ENCODE results near the gene HS6ST3. TPM values are rescaled to one million over a fixed set of nuclear protein-coding genes. Genes with fewer than 3 reads are reported as not detected.

HS6ST3 gene
- total and polyA plus RNA-seq, 2 donors (not counting 1 experiment from before 2014, with no cell fraction given), result not detected

GRCh38 chr13:96053003-96053703 is 36.8 kb upstream of the HS6ST3 start, which contains the start of gene UGGT2:
UGGT2 (minus strand) TSS chr13:96053401; CDS start chr13:96053312, 89 bp downstream.
- Histone ChIP-seq H3K4me3 (replicated peaks in 1 of 4; ENCODE audit: control extremely low read depth in 1 of 4, insufficient read depth in 1 of 4, low read depth in 3 of 4, low read length in 4 of 4) (peak within 1 kb of the TSS; percentile 89 to 99 (median 98)), H3K9ac (ENCODE audit: insufficient read depth, low read length) (peak within 1 kb of the TSS; percentile 98), H3K4me1 (ENCODE audit: control insufficient read depth, extremely low read depth, insufficient read depth, low read length) (no peaks in the 10 kb centered on the region), H2AFZ (ENCODE audit: low read length) (peak within 1 kb of the TSS; percentile 99), H3K27me3 (ENCODE audit: control insufficient read depth, insufficient read depth, low read length) (no peaks in the 10 kb centered on the region), H3K79me2 (ENCODE audit: control insufficient read depth, insufficient read depth, low read length) (peaks cover 22% of the 10 kb centered on the region), H3K4me2 (ENCODE audit: extremely low read depth, insufficient read depth, low read length) (peak within 1 kb of the TSS; percentile 93), H3K9me3 (ENCODE audit: control insufficient read depth, insufficient read depth, low read depth, low read length) (no peaks in the 10 kb centered on the region), H3K27ac (ENCODE audit: insufficient read depth, low read length) (peak within 1 kb of the TSS; percentile 99), H4K20me1 (ENCODE audit: control insufficient read depth, extremely low read depth, insufficient read depth, low read length) (no peaks in the 10 kb centered on the region), H3K36me3 (ENCODE audit: control insufficient read depth, insufficient read depth, low read length) (no peaks in the 10 kb centered on the region)
- TF ChIP-seq CTCF (conservative IDR thresholded peaks at IDR 0.05 in 1 of 2, IDR thresholded peaks at IDR 0.05 in 1 of 2; ENCODE audit: low read depth in 1 of 2, low read length in 2 of 2), result no peak
- no peak for TF ChIP-seq EZH2 (IDR thresholded peaks at IDR 0.05; ENCODE audit: low read length, missing control alignments)
- peak; percentile 93 to 95 for DNase-seq (ENCODE audit: low read depth in 2 of 2)

GRCh38 chr13:96065849-96066248 is 24.1 kb upstream of the HS6ST3 start:
- Histone ChIP-seq H3K36me3 (ENCODE audit: control insufficient read depth, insufficient read depth, low read length) (no peaks in the 10 kb centered on the region), H3K27ac (ENCODE audit: insufficient read depth, low read length) (no peak overlapping the region), H3K4me1 (ENCODE audit: control insufficient read depth, extremely low read depth, insufficient read depth, low read length) (no peaks in the 10 kb centered on the region), H3K9me3 (ENCODE audit: control insufficient read depth, insufficient read depth, low read depth, low read length) (no peaks in the 10 kb centered on the region), H3K4me3 (replicated peaks in 1 of 4; ENCODE audit: control extremely low read depth in 1 of 4, insufficient read depth in 1 of 4, low read depth in 3 of 4, low read length in 4 of 4) (no peak overlapping the region), H4K20me1 (ENCODE audit: control insufficient read depth, extremely low read depth, insufficient read depth, low read length) (no peaks in the 10 kb centered on the region), H3K79me2 (ENCODE audit: control insufficient read depth, insufficient read depth, low read length) (no peaks in the 10 kb centered on the region), H3K4me2 (ENCODE audit: extremely low read depth, insufficient read depth, low read length) (no peak overlapping the region), H2AFZ (ENCODE audit: low read length) (no peak overlapping the region), H3K9ac (ENCODE audit: insufficient read depth, low read length) (no peak overlapping the region), H3K27me3 (ENCODE audit: control insufficient read depth, insufficient read depth, low read length) (peaks cover 7% of the 10 kb centered on the region)
- DNase-seq (ENCODE audit: low read depth in 2 of 2), result no peak
- no peak for TF ChIP-seq CTCF (conservative IDR thresholded peaks at IDR 0.05 in 1 of 2, IDR thresholded peaks at IDR 0.05 in 1 of 2; ENCODE audit: low read depth in 1 of 2, low read length in 2 of 2)
- no peak for TF ChIP-seq EZH2 (IDR thresholded peaks at IDR 0.05; ENCODE audit: low read length, missing control alignments)

- Histone ChIP-seq H3K9me3 (ENCODE audit: control insufficient read depth, insufficient read depth, low read depth, low read length) (no peaks in the 10 kb centered on the region), H3K9ac (ENCODE audit: insufficient read depth, low read length) (no peak overlapping the region), H3K27me3 (ENCODE audit: control insufficient read depth, insufficient read depth, low read length) (peaks cover 7% of the 10 kb centered on the region), H3K4me2 (ENCODE audit: extremely low read depth, insufficient read depth, low read length) (no peak overlapping the region), H3K36me3 (ENCODE audit: control insufficient read depth, insufficient read depth, low read length) (no peaks in the 10 kb centered on the region), H3K4me1 (ENCODE audit: control insufficient read depth, extremely low read depth, insufficient read depth, low read length) (no peaks in the 10 kb centered on the region), H2AFZ (ENCODE audit: low read length) (no peak overlapping the region), H4K20me1 (ENCODE audit: control insufficient read depth, extremely low read depth, insufficient read depth, low read length) (no peaks in the 10 kb centered on the region), H3K27ac (ENCODE audit: insufficient read depth, low read length) (no peak overlapping the region), H3K79me2 (ENCODE audit: control insufficient read depth, insufficient read depth, low read length) (no peaks in the 10 kb centered on the region), H3K4me3 (replicated peaks in 1 of 4; ENCODE audit: control extremely low read depth in 1 of 4, insufficient read depth in 1 of 4, low read depth in 3 of 4, low read length in 4 of 4) (no peak overlapping the region)
- DNase-seq (ENCODE audit: low read depth in 2 of 2), result no peak
- TF ChIP-seq CTCF (conservative IDR thresholded peaks at IDR 0.05 in 1 of 2, IDR thresholded peaks at IDR 0.05 in 1 of 2; ENCODE audit: low read depth in 1 of 2, low read length in 2 of 2) (no peak), EZH2 (IDR thresholded peaks at IDR 0.05; ENCODE audit: low read length, missing control alignments) (no peak)
Measured at GRCh38 chr13:96068729-96069128, 21.2 kb upstream of the HS6ST3 start.
